HFF-Myc (cell line): ENCODE data around the gene PSMB9.

Source experiments
- DNase-seq: peaks from one replicate; pipeline ENCODE4 v3.0.0-alpha.2; 2011; ENCODE audit warnings: low read depth; ENCODE audit errors: extremely low read depth
- H3K4me3 ChIP-seq: replicated peaks from 2 replicates; pipeline ENCODE4 v1.5.1; 2011; ENCODE audit warnings: low read depth, mild to moderate bottlenecking, control low read depth, low read length
- CTCF ChIP-seq: IDR thresholded peaks from 2 replicates; pipeline ENCODE4 v1.5.1; 2012; ENCODE audit warnings: mild to moderate bottlenecking, low read depth, low read length, control low read depth; ENCODE audit errors: missing control alignments

PSMB9 gene

GRCh38 chr6:32816746-32817204, 37.2 kb upstream of the PSMB9 start, which contains the start of gene HLA-DOB:
Gene HLA-DOB, minus strand, starts transcription at chr6:32817002. Its CDS starts 51 bp downstream, at chr6:32816951.
- DNase-seq = no peak
- H3K4me3 ChIP-seq = no peak within 1 kb of the TSS
- no peak for TF ChIP-seq CTCF

GRCh38 chr6:32818867-32819266, 35.1 kb upstream of the PSMB9 start:
- DNase-seq = no peak
- TF ChIP-seq CTCF = no peak
- H3K4me3 ChIP-seq = no peak overlapping the region

GRCh38 chr6:32819729-32820128, 34.3 kb upstream of the PSMB9 start:
- DNase-seq = peak; percentile 37
- no peak overlapping the region for H3K4me3 ChIP-seq
- no peak for TF ChIP-seq CTCF

- no peak for DNase-seq
- TF ChIP-seq CTCF = peak; percentile 33
- H3K4me3 ChIP-seq = no peak overlapping the region
These were observed 28.0 kb upstream of the PSMB9 start for GRCh38 chr6:32825966-32826365.

GRCh38 chr6:32827025-32827424, 27.0 kb upstream of the PSMB9 start:
- no peak overlapping the region for H3K4me3 ChIP-seq
- TF ChIP-seq CTCF = no peak
- DNase-seq = no peak

GRCh38 chr6:32829495-32829894, 24.5 kb upstream of the PSMB9 start:
- no peak for DNase-seq
- no peak overlapping the region for H3K4me3 ChIP-seq
- no peak for TF ChIP-seq CTCF

GRCh38 chr6:32830017-32830416, 24.0 kb upstream of the PSMB9 start:
- H3K4me3 ChIP-seq = no peak overlapping the region
- no peak for DNase-seq
- TF ChIP-seq CTCF = no peak
